ENCODE results near the gene ABCC2. TPM values are rescaled to one million over a fixed set of nuclear protein-coding genes. Genes with fewer than 3 reads are reported as not detected.

The ABCC2 gene
- total RNA-seq (2014; rRNA removed; shearing (Covaris generic)) (0.45 and 1.0 TPM in 2 replicates), polyA plus RNA-seq (2016; fragmentation: Nextera tagmentation; extraction: Ambion mirVana) (1.3 and 2.4 TPM in 2 replicates)
- long read RNA-seq: 0 reads

DNA sequence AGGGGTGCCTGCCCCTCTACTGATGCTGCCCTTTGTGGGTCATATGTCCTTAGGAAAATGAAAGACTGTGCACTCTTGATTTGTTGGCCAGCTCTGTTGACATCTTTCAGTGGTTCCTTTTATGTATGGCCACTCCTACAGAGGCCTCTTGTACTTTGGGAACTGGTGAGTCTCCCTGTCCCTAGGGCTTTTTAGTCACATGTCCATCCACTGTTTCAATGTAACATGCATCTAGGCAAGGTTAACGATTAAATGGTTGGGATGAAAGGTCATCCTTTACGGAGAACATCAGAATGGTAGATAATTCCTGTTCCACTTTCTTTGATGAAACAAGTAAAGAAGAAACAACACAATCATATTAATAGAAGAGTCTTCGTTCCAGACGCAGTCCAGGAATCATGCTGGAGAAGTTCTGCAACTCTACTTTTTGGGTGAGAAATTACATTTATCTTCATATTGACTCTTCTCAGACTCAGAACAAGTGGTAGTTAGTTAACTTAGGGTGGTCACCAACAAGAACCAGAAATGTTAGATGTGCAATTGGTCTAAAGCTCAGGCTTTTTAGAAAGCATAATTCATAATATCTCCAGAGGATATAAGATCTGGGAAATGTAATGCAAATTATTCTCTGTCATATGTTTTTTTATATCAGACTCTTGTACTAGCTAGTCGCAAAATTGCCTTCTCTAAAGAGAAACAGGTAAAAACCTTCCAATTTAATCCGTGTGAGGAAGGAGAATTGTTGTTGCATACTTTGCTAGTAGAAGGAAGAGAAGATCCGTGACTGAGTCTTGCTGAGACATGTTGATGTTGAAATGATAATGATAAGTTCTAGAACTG, at the start of gene ABCC2:
TSS of gene ABCC2 (plus strand) at position 194 of the 840 bp plus-strand sequence. CDS start at position 399, 205 bp downstream.
- Mint-ChIP-seq H3K4me3 (no peak within 1 kb of the TSS), H3K9me3 (no peaks in the 10 kb centered on the region; the same call in 2 of the 3 replicates), H3K27me3 (ENCODE audit: insufficient read depth, low read depth, poor library complexity) (peaks cover 2% of the 10 kb centered on the region), H3K4me1 (peaks cover 31% of the 10 kb centered on the region), H3K36me3 (ENCODE audit: low read depth) (peaks cover 2% of the 10 kb centered on the region; the same call in 1 of the 3 replicates), H3K27ac (no peak within 1 kb of the TSS)
- H3F3A ChIP-seq (replicated peaks; ENCODE audit: low read depth): no peaks in the 10 kb centered on the region
- H3K27me3 ChIP-seq (ENCODE audit: insufficient read depth): no peaks in the 10 kb centered on the region
- H3K4me2 ChIP-seq: no peak within 1 kb of the TSS
- no peaks in the 10 kb centered on the region for H3K36me3 ChIP-seq (ENCODE audit: insufficient read depth)
- no peak within 1 kb of the TSS for H3K4me3 ChIP-seq
- DNase-seq (ENCODE audit: low spot score) (no peak), ATAC-seq (no peak)
- no peaks in the 10 kb centered on the region for H4K20me1 ChIP-seq (replicated peaks; ENCODE audit: insufficient read depth)
- TF ChIP-seq STAT1 (IDR thresholded peaks at IDR 0.05; ENCODE audit: unreplicated experiment) (no peak), EZH2phosphoT487 (IDR thresholded peaks at IDR 0.05; ENCODE audit: unreplicated experiment) (no peak), ZNF331 (CRISPR knock-in tag; IDR thresholded peaks at IDR 0.05; ENCODE audit: low read depth) (no peak)
- TF ChIP-seq, protein P1, sequence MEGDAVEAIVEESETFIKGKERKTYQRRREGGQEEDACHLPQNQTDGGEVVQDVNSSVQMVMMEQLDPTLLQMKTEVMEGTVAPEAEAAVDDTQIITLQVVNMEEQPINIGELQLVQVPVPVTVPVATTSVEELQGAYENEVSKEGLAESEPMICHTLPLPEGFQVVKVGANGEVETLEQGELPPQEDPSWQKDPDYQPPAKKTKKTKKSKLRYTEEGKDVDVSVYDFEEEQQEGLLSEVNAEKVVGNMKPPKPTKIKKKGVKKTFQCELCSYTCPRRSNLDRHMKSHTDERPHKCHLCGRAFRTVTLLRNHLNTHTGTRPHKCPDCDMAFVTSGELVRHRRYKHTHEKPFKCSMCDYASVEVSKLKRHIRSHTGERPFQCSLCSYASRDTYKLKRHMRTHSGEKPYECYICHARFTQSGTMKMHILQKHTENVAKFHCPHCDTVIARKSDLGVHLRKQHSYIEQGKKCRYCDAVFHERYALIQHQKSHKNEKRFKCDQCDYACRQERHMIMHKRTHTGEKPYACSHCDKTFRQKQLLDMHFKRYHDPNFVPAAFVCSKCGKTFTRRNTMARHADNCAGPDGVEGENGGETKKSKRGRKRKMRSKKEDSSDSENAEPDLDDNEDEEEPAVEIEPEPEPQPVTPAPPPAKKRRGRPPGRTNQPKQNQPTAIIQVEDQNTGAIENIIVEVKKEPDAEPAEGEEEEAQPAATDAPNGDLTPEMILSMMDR (conservative IDR thresholded peaks at IDR 0.05; ENCODE audit: low read depth in 2 of 2): no peak
- no peaks in the 10 kb centered on the region for H3K79me2 ChIP-seq (replicated peaks; ENCODE audit: insufficient read depth)
- peaks cover 11% of the 10 kb centered on the region for H3K4me1 ChIP-seq (ENCODE audit: insufficient read depth)
- no peak within 1 kb of the TSS for H3K27ac ChIP-seq (ENCODE audit: low read depth)
- no peak within 1 kb of the TSS for H2AFZ ChIP-seq
- no peaks in the 10 kb centered on the region for H3K9me2 ChIP-seq (ENCODE audit: insufficient read depth)

DNA sequence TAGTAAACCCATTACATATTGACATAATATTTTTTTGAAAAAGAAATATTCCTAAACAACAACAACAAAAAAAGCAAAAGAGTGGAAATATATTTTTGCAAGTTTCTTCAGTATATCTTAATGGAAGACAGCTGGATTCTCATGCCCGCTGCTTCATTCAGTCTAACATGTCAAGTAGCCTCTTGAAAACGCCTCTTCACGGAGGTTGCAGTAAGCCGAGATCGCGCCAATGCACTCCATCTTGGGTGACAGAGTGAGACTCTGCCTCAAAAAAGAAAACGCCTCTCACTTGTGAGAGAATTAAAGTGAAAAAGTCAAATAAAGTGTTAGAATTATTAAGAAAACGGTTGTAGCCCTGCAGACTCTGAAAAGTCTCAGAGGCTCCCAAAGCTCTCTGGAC, 49.1 kb upstream of the ABCC2 start:
- no peaks in the 10 kb centered on the region for H3K27me3 ChIP-seq (ENCODE audit: insufficient read depth)
- Mint-ChIP-seq H3K4me1 (peaks cover 7% of the 10 kb centered on the region), H3K27ac (no peak overlapping the region)
- TF ChIP-seq ZNF114 (CRISPR knock-in tag; IDR thresholded peaks at IDR 0.05): no peak
- TF ChIP-seq, protein P2, sequence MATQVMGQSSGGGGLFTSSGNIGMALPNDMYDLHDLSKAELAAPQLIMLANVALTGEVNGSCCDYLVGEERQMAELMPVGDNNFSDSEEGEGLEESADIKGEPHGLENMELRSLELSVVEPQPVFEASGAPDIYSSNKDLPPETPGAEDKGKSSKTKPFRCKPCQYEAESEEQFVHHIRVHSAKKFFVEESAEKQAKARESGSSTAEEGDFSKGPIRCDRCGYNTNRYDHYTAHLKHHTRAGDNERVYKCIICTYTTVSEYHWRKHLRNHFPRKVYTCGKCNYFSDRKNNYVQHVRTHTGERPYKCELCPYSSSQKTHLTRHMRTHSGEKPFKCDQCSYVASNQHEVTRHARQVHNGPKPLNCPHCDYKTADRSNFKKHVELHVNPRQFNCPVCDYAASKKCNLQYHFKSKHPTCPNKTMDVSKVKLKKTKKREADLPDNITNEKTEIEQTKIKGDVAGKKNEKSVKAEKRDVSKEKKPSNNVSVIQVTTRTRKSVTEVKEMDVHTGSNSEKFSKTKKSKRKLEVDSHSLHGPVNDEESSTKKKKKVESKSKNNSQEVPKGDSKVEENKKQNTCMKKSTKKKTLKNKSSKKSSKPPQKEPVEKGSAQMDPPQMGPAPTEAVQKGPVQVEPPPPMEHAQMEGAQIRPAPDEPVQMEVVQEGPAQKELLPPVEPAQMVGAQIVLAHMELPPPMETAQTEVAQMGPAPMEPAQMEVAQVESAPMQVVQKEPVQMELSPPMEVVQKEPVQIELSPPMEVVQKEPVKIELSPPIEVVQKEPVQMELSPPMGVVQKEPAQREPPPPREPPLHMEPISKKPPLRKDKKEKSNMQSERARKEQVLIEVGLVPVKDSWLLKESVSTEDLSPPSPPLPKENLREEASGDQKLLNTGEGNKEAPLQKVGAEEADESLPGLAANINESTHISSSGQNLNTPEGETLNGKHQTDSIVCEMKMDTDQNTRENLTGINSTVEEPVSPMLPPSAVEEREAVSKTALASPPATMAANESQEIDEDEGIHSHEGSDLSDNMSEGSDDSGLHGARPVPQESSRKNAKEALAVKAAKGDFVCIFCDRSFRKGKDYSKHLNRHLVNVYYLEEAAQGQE (IDR thresholded peaks at IDR 0.05; ENCODE audit: unreplicated experiment): no peak
- TF ChIP-seq, protein P1 (conservative IDR thresholded peaks at IDR 0.05; ENCODE audit: low read depth in 2 of 2): no peak
- TF ChIP-seq EZH2 (IDR thresholded peaks at IDR 0.05; ENCODE audit: low read depth, unreplicated experiment): no peak
- TF ChIP-seq CREB1 (CRISPR knock-in tag; IDR thresholded peaks at IDR 0.05; ENCODE audit: low read depth): no peak

More for the DNA sequence above, 49.1 kb upstream of the ABCC2 start:
- peaks cover 7% of the 10 kb centered on the region for H3K27me3 Mint-ChIP-seq (ENCODE audit: insufficient read depth, low read depth, poor library complexity)
- Histone ChIP-seq H3K4me3 (peak overlapping the region; percentile 72; the same call in 1 of the 2 replicates), H3K79me2 (replicated peaks; ENCODE audit: insufficient read depth) (peaks cover 35% of the 10 kb centered on the region), H3K4me1 (ENCODE audit: insufficient read depth) (peaks cover 4% of the 10 kb centered on the region; the same call in 1 of the 2 replicates), H3F3A (replicated peaks; ENCODE audit: low read depth) (no peaks in the 10 kb centered on the region), H3K9me2 (ENCODE audit: insufficient read depth) (no peaks in the 10 kb centered on the region), H3K4me2 (0 out of 2 replicates have a peak overlapping the region, but pooled peaks have one; percentile 79), H3K36me3 (ENCODE audit: insufficient read depth) (peaks cover 29% of the 10 kb centered on the region), H3K27ac (ENCODE audit: low read depth) (no peak overlapping the region), H2AFZ (no peak overlapping the region), H4K20me1 (replicated peaks; ENCODE audit: insufficient read depth) (no peaks in the 10 kb centered on the region; the same call in none of the 2 replicates)
- ATAC-seq (no peak), DNase-seq (ENCODE audit: low spot score) (no peak)
- peaks cover 24% of the 10 kb centered on the region for H3K36me3 Mint-ChIP-seq (ENCODE audit: low read depth)
- peak overlapping the region; percentile 63 for H3K4me3 Mint-ChIP-seq
- peaks cover 2% of the 10 kb centered on the region; the same call in 1 of the 3 replicates for H3K9me3 Mint-ChIP-seq

Data from GM23338 (cell line).